ENCODE results near the gene PCIF1. TPM values are rescaled to one million over a fixed set of nuclear protein-coding genes. Genes with fewer than 3 reads are reported as not detected.
"Not testable (repeated sequence)": the region's sequence is repeated elsewhere in the genome, so short reads cannot be mapped to it uniquely, and the experiment has no call there.

Gene PCIF1
- total RNA-seq, 2 experiments from 2014 or later, result 27.8 to 29.5 TPM

- Mint-ChIP-seq H3K9me3 (no peaks in the 10 kb centered on the region), H3K27ac (no peak overlapping the region), H3K36me3 (ENCODE audit: low read depth) (peaks cover 11% of the 10 kb centered on the region), H3K27me3 (no peaks in the 10 kb centered on the region), H3K4me3 (no peak overlapping the region), H3K4me1 (ENCODE audit: low read depth) (peaks cover 3% of the 10 kb centered on the region)
- no peak for DNase-seq
- ChIA-PET CTCF (interaction anchor here (1.4 to 8.0 kb wide), 2 partner anchors 11 to 14 kb away, joined by 3 to 71 read pairs; no protein-coding TSS in a partner anchor), POLR2A (no interaction called here)
- intact Hi-C loops (cut with micrococcal nuclease), result no loop called here
- TF ChIP-seq CTCF (IDR thresholded peaks at IDR 0.05), result no peak
- ATAC-seq, result no peak
Measured at GRCh38 chr20:45976086-45976485, 41.6 kb downstream of the PCIF1 start.

GRCh38 chr20:45981261-45981660 is 46.8 kb downstream of the PCIF1 start:
- POLR2A ChIA-PET, result no interaction called here
- no peak for ATAC-seq
- Mint-ChIP-seq H3K4me1 (ENCODE audit: low read depth) (peaks cover 3% of the 10 kb centered on the region), H3K9me3 (no peaks in the 10 kb centered on the region), H3K27ac (no peak overlapping the region), H3K27me3 (no peaks in the 10 kb centered on the region), H3K4me3 (no peak overlapping the region), H3K36me3 (ENCODE audit: low read depth) (no peaks in the 10 kb centered on the region)
- no peak for TF ChIP-seq CTCF (IDR thresholded peaks at IDR 0.05)
- no peak for DNase-seq
- CTCF ChIA-PET, result interaction anchor here (0.9 to 3.7 kb wide), 2 partner anchors 10 to 33 kb away, joined by 3 to 29 read pairs; partner anchors contain the start of gene ZNF335
- intact Hi-C loops (cut with micrococcal nuclease), result no loop called here

GRCh38 chr20:45983279-45983743 is 48.8 kb downstream of the PCIF1 start:
- ATAC-seq, result peak; percentile 19
- no peaks in the 10 kb centered on the region for H3K36me3 Mint-ChIP-seq (ENCODE audit: low read depth)

GRCh38 chr20:45985573-45985972 is 51.1 kb downstream of the PCIF1 start:
- Mint-ChIP-seq H3K4me3 (no peak overlapping the region), H3K27ac (no peak overlapping the region), H3K4me1 (ENCODE audit: low read depth) (peaks cover 3% of the 10 kb centered on the region), H3K27me3 (peaks cover 12% of the 10 kb centered on the region), H3K9me3 (no peaks in the 10 kb centered on the region), H3K36me3 (ENCODE audit: low read depth) (no peaks in the 10 kb centered on the region)
- intact Hi-C loops (cut with micrococcal nuclease), result no loop called here
- DNase-seq, result no peak
- ChIA-PET CTCF (interaction anchor here (1.1 to 3.3 kb wide), 7 partner anchors 10 to 186 kb away, joined by 3 to 71 read pairs (median 14); partner anchors contain the start of gene ZNF335), POLR2A (interaction anchor here (0.8 to 1.4 kb wide), 3 partner anchors 8 to 75 kb away, joined by 3 to 4 read pairs (median 3); no protein-coding TSS in a partner anchor)
- no peak for TF ChIP-seq CTCF (IDR thresholded peaks at IDR 0.05)
- no peak for ATAC-seq

More at GRCh38 chr20:45983279-45983743, 48.8 kb downstream of the PCIF1 start:
- peaks cover 3% of the 10 kb centered on the region for H3K4me1 Mint-ChIP-seq (ENCODE audit: low read depth)
- POLR2A ChIA-PET, result interaction anchor here (2.0 kb wide), 1 partner anchor 10 kb away, joined by 7 read pairs; the partner anchor contains the start of gene ZNF335
- TF ChIP-seq CTCF (IDR thresholded peaks at IDR 0.05), result no peak
- DNase-seq, result no peak
- peaks cover 6% of the 10 kb centered on the region for H3K27me3 Mint-ChIP-seq
- no peaks in the 10 kb centered on the region for H3K9me3 Mint-ChIP-seq
- H3K4me3 Mint-ChIP-seq, result no peak overlapping the region
- intact Hi-C loops (cut with micrococcal nuclease), result no loop called here
- CTCF ChIA-PET, result interaction anchor here (1.6 to 3.7 kb wide), 5 partner anchors 12 to 31 kb away, joined by 3 to 29 read pairs (median 5); partner anchors contain the start of gene ZNF335
- H3K27ac Mint-ChIP-seq, result no peak overlapping the region

- Mint-ChIP-seq H3K27me3 (peaks cover 12% of the 10 kb centered on the region), H3K4me3 (no peak overlapping the region), H3K27ac (no peak overlapping the region), H3K36me3 (ENCODE audit: low read depth) (no peaks in the 10 kb centered on the region), H3K9me3 (no peaks in the 10 kb centered on the region), H3K4me1 (ENCODE audit: low read depth) (peaks cover 3% of the 10 kb centered on the region)
- intact Hi-C loops (cut with micrococcal nuclease), result no loop called here
- CTCF ChIA-PET, result interaction anchor here (0.6 to 5.4 kb wide), 38 partner anchors 8 to 455 kb away, joined by 3 to 82 read pairs (median 4); partner anchors contain the start of genes DNTTIP1, MMP9, UBE2C and WFDC3
- peak; percentile 88 for TF ChIP-seq CTCF (IDR thresholded peaks at IDR 0.05)
- DNase-seq (peak; percentile 89), ATAC-seq (peak; percentile 99)
- POLR2A ChIA-PET, result interaction anchor here (1.4 to 1.9 kb wide), 4 partner anchors 16 to 71 kb away, joined by 4 to 9 read pairs (median 4); partner anchors contain the start of gene ZNF335
Measured at GRCh38 chr20:45987108-45987780, 52.8 kb downstream of the PCIF1 start.

- H3K4me1 Mint-ChIP-seq (ENCODE audit: low read depth); H3K4me3 Mint-ChIP-seq; DNase-seq; ATAC-seq; H3K9me3 Mint-ChIP-seq; POLR2A ChIA-PET; H3K27ac Mint-ChIP-seq; intact Hi-C loops (cut with micrococcal nuclease); H3K36me3 Mint-ChIP-seq (ENCODE audit: low read depth): not testable (repeated sequence)
- CTCF ChIA-PET, result interaction anchor here (1.6 to 5.4 kb wide), 5 partner anchors 15 to 34 kb away, joined by 3 to 82 read pairs (median 9); no protein-coding TSS in a partner anchor
- H3K27me3 Mint-ChIP-seq, result peaks cover 12% of the 10 kb centered on the region
Measured at GRCh38 chr20:45988830-45989229, 54.3 kb downstream of the PCIF1 start.

All from activated CD8-positive, alpha-beta T cell treated with anti-CD3 and anti-CD28 coated beads for 36 hours (primary cell).